PC-3 (cell line): ENCODE results near the gene ZMYM1.

Experiments used
- EZH2 ChIP-seq: fragments of 300-600 bp; sonication (generic); IDR thresholded peaks from one replicate; pipeline ENCODE4 v1.6.1; 2017; ENCODE audit warnings: antibody characterized with exemption, mild to moderate bottlenecking, low read length; ENCODE audit not compliant: unreplicated experiment
- TF ChIP-seq, protein P1 (sequence below): fragments of 300-600 bp; sonication (generic); conservative IDR thresholded peaks from 2 replicates; pipeline ENCODE4 v1.5.1; 2017; ENCODE audit warnings: antibody characterized with exemption, low read depth, mild to moderate bottlenecking, low read length

DNA sequence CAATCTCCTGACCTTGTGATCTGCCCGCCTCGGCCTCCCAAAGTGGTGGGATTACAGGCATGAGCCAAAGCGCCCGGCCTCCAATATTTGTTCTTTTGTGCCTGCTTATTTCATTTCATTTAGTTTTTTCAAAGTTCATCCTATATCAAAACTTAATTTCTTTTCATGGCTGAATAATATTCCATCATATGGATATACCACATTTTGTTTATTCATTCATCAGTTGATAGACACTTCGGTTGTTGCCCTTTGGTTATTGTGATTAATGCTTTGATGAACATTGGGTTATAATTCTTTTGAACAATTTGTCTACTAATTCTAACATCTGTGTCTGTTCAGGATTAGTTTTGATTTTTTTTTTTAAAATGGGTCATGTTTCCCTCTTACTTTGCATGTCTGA, 72.0 kb downstream of the ZMYM1 start:
- TF ChIP-seq, protein P1, sequence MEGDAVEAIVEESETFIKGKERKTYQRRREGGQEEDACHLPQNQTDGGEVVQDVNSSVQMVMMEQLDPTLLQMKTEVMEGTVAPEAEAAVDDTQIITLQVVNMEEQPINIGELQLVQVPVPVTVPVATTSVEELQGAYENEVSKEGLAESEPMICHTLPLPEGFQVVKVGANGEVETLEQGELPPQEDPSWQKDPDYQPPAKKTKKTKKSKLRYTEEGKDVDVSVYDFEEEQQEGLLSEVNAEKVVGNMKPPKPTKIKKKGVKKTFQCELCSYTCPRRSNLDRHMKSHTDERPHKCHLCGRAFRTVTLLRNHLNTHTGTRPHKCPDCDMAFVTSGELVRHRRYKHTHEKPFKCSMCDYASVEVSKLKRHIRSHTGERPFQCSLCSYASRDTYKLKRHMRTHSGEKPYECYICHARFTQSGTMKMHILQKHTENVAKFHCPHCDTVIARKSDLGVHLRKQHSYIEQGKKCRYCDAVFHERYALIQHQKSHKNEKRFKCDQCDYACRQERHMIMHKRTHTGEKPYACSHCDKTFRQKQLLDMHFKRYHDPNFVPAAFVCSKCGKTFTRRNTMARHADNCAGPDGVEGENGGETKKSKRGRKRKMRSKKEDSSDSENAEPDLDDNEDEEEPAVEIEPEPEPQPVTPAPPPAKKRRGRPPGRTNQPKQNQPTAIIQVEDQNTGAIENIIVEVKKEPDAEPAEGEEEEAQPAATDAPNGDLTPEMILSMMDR = no peak
- no peak for TF ChIP-seq EZH2
